A549 (cell line): ENCODE measurements around the gene TRNT1. TPM values are rescaled to one million over a fixed set of nuclear protein-coding genes. Genes with fewer than 3 reads are reported as not detected.

Source experiments
- ATAC-seq, 2 experiments: fragments of 200-7000 bp in 1 of 2; fragments of >200 bp in 1 of 2; cut with Nextera tagmentation in 1 of 2; cut with Tn5 transposase in 1 of 2; 3 replicates each; pipeline versions ENCODE4 v1.8.0 to v1.9.1; 2018 to 2020; ENCODE audit warnings: mild to moderate bottlenecking in 1 of 2, moderate library complexity in 1 of 2
- CTCF ChIA-PET: fragments of 300-600 bp; sonication (Branson Sonifier 250); formaldehyde crosslinking; extraction: SDS; loops from one replicate; lab custom pipeline; 2021; ENCODE audit warnings: antibody characterized with exemption, inconsistent platforms; lab: Yijun Ruan, JAX
- POLR2A ChIA-PET: fragments of 350-600 bp; formaldehyde crosslinking; extraction: SDS; loops from one replicate; lab custom pipeline; 2021; ENCODE audit warnings: antibody characterized with exemption, inconsistent platforms; lab: Yijun Ruan, JAX
- DNase-seq, 2 experiments: peaks; one replicate each; pipeline versions ENCODE4 v3.0.0 to v3.0.0-alpha.2; 2011 to 2016; ENCODE audit warnings: low read depth in 1 of 2, low spot score in 1 of 2
- FAIRE-seq: peaks from 2 replicates; lab custom pipeline; 2011; peaks lifted over from hg19 to GRCh38; lab: Jason Lieb, UNC
- H3K27ac ChIP-seq, 2 experiments: fragments of >200 bp; sonication (Bioruptor Twin); formaldehyde crosslinking; 3 replicates each; pipeline ENCODE4 v1.5.1; 2016 to 2017
- H3K4me1 ChIP-seq: fragments of >200 bp; sonication (Bioruptor Twin); formaldehyde crosslinking; 3 replicates; pipeline ENCODE4 v1.6.1; 2016
- H3K4me2 ChIP-seq: fragments of >200 bp; sonication (Bioruptor Twin); formaldehyde crosslinking; 3 replicates; pipeline ENCODE4 v1.6.1; 2016
- H3K4me3 ChIP-seq: fragments of >200 bp; sonication (Bioruptor Twin); formaldehyde crosslinking; 3 replicates; pipeline ENCODE4 v1.5.1; 2016
- H3K9me3 ChIP-seq: fragments of >200 bp; sonication (Bioruptor Twin); formaldehyde crosslinking; 3 replicates; pipeline ENCODE4 v1.6.1; 2016
- BHLHE40 ChIP-seq: IDR thresholded peaks from 2 replicates; pipeline ENCODE4 v1.6.1; 2012; ENCODE audit warnings: low read depth, low read length, inconsistent platforms
- EP300 ChIP-seq, 2 experiments: fragments of >200 bp; sonication (Bioruptor Twin); formaldehyde crosslinking; IDR thresholded peaks; 2 replicates in 1 of 2; 3 replicates in 1 of 2; pipeline ENCODE4 v1.6.1; 2016 to 2017
- ESRRA ChIP-seq: fragments of 150-350 bp; IDR thresholded peaks from 2 replicates; pipeline ENCODE4 v1.6.1; 2014; ENCODE audit warnings: mild to moderate bottlenecking, low read length, borderline replicate concordance
- FOSL2 ChIP-seq, 2 experiments: fragments of 450-650 bp in 1 of 2; fragments of >200 bp in 1 of 2; sonication (Bioruptor Twin) in 1 of 2; formaldehyde crosslinking; IDR thresholded peaks; 2 replicates each; pipeline versions ENCODE4 v1.5.0 to v1.6.1; 2016 to 2020; ENCODE audit warnings: mild to moderate bottlenecking in 1 of 2, moderate library complexity in 1 of 2
- HDAC2 ChIP-seq: fragments of 200-600 bp; sonication (generic); IDR thresholded peaks from 2 replicates; pipeline ENCODE4 v1.6.1; 2016
- HEYL ChIP-seq: fragments of 250-450 bp; sonication (Bioruptor Pico); IDR thresholded peaks from 2 replicates; pipeline ENCODE4 v1.8.0; 2021; ENCODE audit warnings: mild to moderate bottlenecking, moderate library complexity
- HOXA7 ChIP-seq: fragments of 250-450 bp; sonication (Bioruptor Pico); IDR thresholded peaks from 2 replicates; pipeline ENCODE4 v1.5.0; 2020; ENCODE audit warnings: mild to moderate bottlenecking, moderate library complexity
- JUNB ChIP-seq: fragments of >200 bp; sonication (Bioruptor Twin); formaldehyde crosslinking; IDR thresholded peaks from 2 replicates; pipeline ENCODE4 v1.6.1; 2016
- KDM5A ChIP-seq: fragments of 200-600 bp; sonication (generic); IDR thresholded peaks from 2 replicates; pipeline ENCODE4 v1.6.1; 2016; ENCODE audit warnings: antibody characterized with exemption, mild to moderate bottlenecking
- MYC ChIP-seq: IDR thresholded peaks from 2 replicates; pipeline ENCODE4 v1.6.1; 2012; ENCODE audit warnings: mild to moderate bottlenecking, inconsistent platforms, low read length, improper control_type of control experiment, borderline replicate concordance
- NFE2L2 ChIP-seq: fragments of 150-350 bp; conservative IDR thresholded peaks from 2 replicates; pipeline ENCODE4 v1.6.1; 2014; ENCODE audit warnings: low read length
- POLR2A ChIP-seq: IDR thresholded peaks from 2 replicates; pipeline ENCODE4 v1.6.1; 2012; ENCODE audit warnings: mild to moderate bottlenecking, low read length
- RAD21 ChIP-seq, 2 experiments: fragments of >200 bp in 1 of 2; sonication (Bioruptor Twin) in 1 of 2; formaldehyde crosslinking in 1 of 2; IDR thresholded peaks in 1 of 2; conservative IDR thresholded peaks in 1 of 2; 2 replicates in 1 of 2; 3 replicates in 1 of 2; pipeline ENCODE4 v1.6.1; 2012 to 2018; ENCODE audit warnings: inconsistent platforms in 1 of 2
- RARB ChIP-seq: fragments of 250-450 bp; sonication (Bioruptor Pico); IDR thresholded peaks from 2 replicates; pipeline ENCODE4 v1.8.0; 2021; ENCODE audit warnings: mild to moderate bottlenecking, moderate library complexity
- RFX5 ChIP-seq: fragments of 450-650 bp; IDR thresholded peaks from 2 replicates; pipeline ENCODE4 v1.7.1; 2014; ENCODE audit warnings: antibody characterized with exemption, mild to moderate bottlenecking, moderate library complexity
- RNF2 ChIP-seq: fragments of 200-600 bp; sonication (generic); IDR thresholded peaks from 2 replicates; pipeline ENCODE4 v1.6.1; 2016; ENCODE audit warnings: low read depth, mild to moderate bottlenecking, antibody characterized with exemption, moderate library complexity, borderline replicate concordance
- SMC3 ChIP-seq: fragments of >200 bp; sonication (Bioruptor Twin); formaldehyde crosslinking; IDR thresholded peaks from 3 replicates; pipeline ENCODE4 v1.6.1; 2018; ENCODE audit warnings: inconsistent platforms
- TFCP2L1 ChIP-seq: fragments of 250-450 bp; sonication (Bioruptor Pico); IDR thresholded peaks from 2 replicates; pipeline ENCODE4 v1.5.0; 2021; ENCODE audit warnings: mild to moderate bottlenecking
- ZSCAN20 ChIP-seq: fragments of 250-450 bp; sonication (Bioruptor Pico); IDR thresholded peaks from 2 replicates; pipeline ENCODE4 v1.8.0; 2022; ENCODE audit warnings: mild to moderate bottlenecking, moderate library complexity
- WGBS: methylation state at CpG from one replicate; pipeline ENCODE4 v1.1.6; 2017; ENCODE audit errors: missing lambda C conversion rate; 5-methylcytosine and 5-hydroxymethylcytosine counted together
- polyA plus RNA-seq, 4 experiments: library from polyadenylated mRNA; depleted of rRNA in 3 of 4; stranded (reverse); fragments of >200 nt; fragmentation: RNase III in 1 of 4; extraction: RNeasy Plus Mini Kit Qiagen cat#74134 plus additional on column Dnase treatment in 1 of 4; gene quantifications; 2 replicates in 3 of 4; 3 replicates in 1 of 4; pipeline ENCODE4 v1.2.3, GENCODE V29; 2011 to 2017
- TF ChIP-seq, protein P1 (sequence below): fragments of 250-450 bp; sonication (Bioruptor Pico); IDR thresholded peaks from 2 replicates; pipeline ENCODE4 v1.5.0; 2020; ENCODE audit warnings: low read depth, mild to moderate bottlenecking, moderate library complexity
- TF ChIP-seq, protein P2 (sequence below): fragments of 250-450 bp; sonication (Bioruptor Pico); IDR thresholded peaks from 2 replicates; pipeline ENCODE4 v1.5.0; 2021; ENCODE audit warnings: mild to moderate bottlenecking, moderate library complexity, borderline replicate concordance
- TF ChIP-seq, protein P3 (sequence below): IDR thresholded peaks from 2 replicates; pipeline ENCODE4 v1.6.1; 2012
- TF ChIP-seq, protein P4 (sequence below): IDR thresholded peaks from 2 replicates; pipeline ENCODE4 v1.6.1; 2012; ENCODE audit warnings: low read depth, borderline replicate concordance
- TF ChIP-seq, protein P5 (sequence below): fragments of 450-650 bp; IDR thresholded peaks from 2 replicates; pipeline ENCODE4 v1.6.1; 2014; ENCODE audit warnings: antibody characterized with exemption

The TRNT1 gene
- polyA plus RNA-seq, 2 of the 4 experiments (the other 2 are of a cell fraction): 25.7 to 32.0 TPM

DNA sequence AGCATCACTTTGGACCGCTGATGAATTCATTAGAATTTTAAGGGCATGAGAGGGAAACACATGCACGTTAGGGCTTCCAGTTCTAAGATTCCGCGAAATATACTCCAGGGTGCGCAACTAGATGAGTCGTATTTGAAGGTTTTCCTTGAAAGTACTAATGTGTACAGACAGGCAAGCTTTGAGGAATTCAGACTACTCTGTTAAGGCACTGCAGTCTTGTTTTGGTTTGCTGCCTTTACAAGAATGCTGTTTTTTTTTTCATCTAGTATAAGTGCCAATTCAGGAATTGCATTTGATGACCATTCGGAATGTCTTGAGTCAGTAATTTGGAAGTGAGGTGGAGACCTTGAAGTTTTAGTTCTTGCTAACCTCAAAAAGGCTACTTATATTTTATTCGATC is 19.1 kb downstream of the TRNT1 start:
- POLR2A ChIA-PET: no interaction called here
- H3K4me1 ChIP-seq: peaks cover 9% of the 10 kb centered on the region; the same call in 2 of the 3 replicates
- 96% methylated on average over 8 of the region's 8 CpGs for WGBS
- no peak for FAIRE-seq
- CTCF ChIA-PET: interaction anchor here (1.6 kb wide), 1 partner anchor 13 kb away, joined by 5 read pairs; no protein-coding TSS in a partner anchor
- no peak overlapping the region for H3K27ac ChIP-seq
- TF ChIP-seq JUNB (no peak), NFE2L2 (no peak), BHLHE40 (no peak), EP300 (IDR thresholded peaks at IDR 0.05) (no peak), HDAC2 (no peak)
- TF ChIP-seq, protein P1, sequence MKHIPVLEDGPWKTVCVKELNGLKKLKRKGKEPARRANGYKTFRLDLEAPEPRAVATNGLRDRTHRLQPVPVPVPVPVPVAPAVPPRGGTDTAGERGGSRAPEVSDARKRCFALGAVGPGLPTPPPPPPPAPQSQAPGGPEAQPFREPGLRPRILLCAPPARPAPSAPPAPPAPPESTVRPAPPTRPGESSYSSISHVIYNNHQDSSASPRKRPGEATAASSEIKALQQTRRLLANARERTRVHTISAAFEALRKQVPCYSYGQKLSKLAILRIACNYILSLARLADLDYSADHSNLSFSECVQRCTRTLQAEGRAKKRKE (CRISPR knock-in tag): no peak
- H3K4me3 ChIP-seq: no peak overlapping the region
- no peak overlapping the region for H3K4me2 ChIP-seq
- ATAC-seq: no peak
- DNase-seq: no peak
- H3K9me3 ChIP-seq: no peaks in the 10 kb centered on the region

DNA sequence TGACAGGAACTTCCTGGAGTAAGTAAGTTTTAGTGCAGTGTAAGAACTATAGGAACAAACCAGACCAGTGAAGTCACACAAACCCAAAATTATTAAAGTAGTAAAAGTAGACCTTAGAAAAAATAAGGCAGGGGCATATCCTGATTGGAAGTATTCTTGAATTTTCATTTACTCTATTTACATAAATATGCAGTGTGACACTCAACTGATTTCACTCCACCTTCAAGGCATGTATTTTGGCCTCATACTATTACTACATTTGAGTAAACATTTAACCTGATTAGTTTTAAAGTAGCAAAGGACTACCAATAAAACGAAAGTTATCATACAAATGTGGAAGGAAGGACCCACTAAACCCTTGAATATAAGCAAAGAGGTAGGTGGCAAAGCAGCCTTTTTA is 22.8 kb downstream of the TRNT1 start:
- Histone ChIP-seq H3K27ac (no peak overlapping the region), H3K4me3 (no peak overlapping the region), H3K4me2 (no peak overlapping the region), H3K4me1 (peaks cover 9% of the 10 kb centered on the region; the same call in 2 of the 3 replicates), H3K9me3 (no peaks in the 10 kb centered on the region)
- WGBS: 93% methylated on average over 1 of the region's 1 CpG
- TF ChIP-seq FOSL2 (IDR thresholded peaks at IDR 0.05) (no peak), FOSL2 (CRISPR knock-in tag; IDR thresholded peaks at IDR 0.05) (no peak), RFX5 (no peak), POLR2A (no peak), HOXA7 (CRISPR knock-in tag) (no peak), TFCP2L1 (CRISPR knock-in tag) (no peak), HEYL (CRISPR knock-in tag) (no peak), RARB (CRISPR knock-in tag) (no peak), KDM5A (no peak), ESRRA (no peak), RAD21 (conservative IDR thresholded peaks at IDR 0.05 in 1 of 2, IDR thresholded peaks at IDR 0.05 in 1 of 2) (no peak), BHLHE40 (no peak), RNF2 (no peak), ZSCAN20 (CRISPR knock-in tag) (no peak), SMC3 (no peak), MYC (no peak)
- TF ChIP-seq, protein P2, sequence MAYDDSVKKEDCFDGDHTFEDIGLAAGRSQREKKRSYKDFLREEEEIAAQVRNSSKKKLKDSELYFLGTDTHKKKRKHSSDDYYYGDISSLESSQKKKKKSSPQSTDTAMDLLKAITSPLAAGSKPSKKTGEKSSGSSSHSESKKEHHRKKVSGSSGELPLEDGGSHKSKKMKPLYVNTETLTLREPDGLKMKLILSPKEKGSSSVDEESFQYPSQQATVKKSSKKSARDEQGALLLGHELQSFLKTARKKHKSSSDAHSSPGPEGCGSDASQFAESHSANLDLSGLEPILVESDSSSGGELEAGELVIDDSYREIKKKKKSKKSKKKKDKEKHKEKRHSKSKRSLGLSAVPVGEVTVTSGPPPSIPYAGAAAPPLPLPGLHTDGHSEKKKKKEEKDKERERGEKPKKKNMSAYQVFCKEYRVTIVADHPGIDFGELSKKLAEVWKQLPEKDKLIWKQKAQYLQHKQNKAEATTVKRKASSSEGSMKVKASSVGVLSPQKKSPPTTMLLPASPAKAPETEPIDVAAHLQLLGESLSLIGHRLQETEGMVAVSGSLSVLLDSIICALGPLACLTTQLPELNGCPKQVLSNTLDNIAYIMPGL (CRISPR knock-in tag): no peak
- TF ChIP-seq, protein P3, sequence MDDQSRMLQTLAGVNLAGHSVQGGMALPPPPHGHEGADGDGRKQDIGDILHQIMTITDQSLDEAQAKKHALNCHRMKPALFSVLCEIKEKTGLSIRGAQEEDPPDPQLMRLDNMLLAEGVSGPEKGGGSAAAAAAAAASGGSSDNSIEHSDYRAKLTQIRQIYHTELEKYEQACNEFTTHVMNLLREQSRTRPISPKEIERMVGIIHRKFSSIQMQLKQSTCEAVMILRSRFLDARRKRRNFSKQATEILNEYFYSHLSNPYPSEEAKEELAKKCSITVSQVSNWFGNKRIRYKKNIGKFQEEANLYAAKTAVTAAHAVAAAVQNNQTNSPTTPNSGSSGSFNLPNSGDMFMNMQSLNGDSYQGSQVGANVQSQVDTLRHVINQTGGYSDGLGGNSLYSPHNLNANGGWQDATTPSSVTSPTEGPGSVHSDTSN: no peak
- TF ChIP-seq, protein P4, sequence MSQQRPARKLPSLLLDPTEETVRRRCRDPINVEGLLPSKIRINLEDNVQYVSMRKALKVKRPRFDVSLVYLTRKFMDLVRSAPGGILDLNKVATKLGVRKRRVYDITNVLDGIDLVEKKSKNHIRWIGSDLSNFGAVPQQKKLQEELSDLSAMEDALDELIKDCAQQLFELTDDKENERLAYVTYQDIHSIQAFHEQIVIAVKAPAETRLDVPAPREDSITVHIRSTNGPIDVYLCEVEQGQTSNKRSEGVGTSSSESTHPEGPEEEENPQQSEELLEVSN: no peak
- TF ChIP-seq, protein P5, sequence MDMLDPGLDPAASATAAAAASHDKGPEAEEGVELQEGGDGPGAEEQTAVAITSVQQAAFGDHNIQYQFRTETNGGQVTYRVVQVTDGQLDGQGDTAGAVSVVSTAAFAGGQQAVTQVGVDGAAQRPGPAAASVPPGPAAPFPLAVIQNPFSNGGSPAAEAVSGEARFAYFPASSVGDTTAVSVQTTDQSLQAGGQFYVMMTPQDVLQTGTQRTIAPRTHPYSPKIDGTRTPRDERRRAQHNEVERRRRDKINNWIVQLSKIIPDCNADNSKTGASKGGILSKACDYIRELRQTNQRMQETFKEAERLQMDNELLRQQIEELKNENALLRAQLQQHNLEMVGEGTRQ: no peak
- FAIRE-seq (no peak), DNase-seq (no peak), ATAC-seq (no peak)
- POLR2A ChIA-PET: no interaction called here
- CTCF ChIA-PET: interaction anchor here (0.9 kb wide), 1 partner anchor 29 kb away, joined by 4 read pairs; no protein-coding TSS in a partner anchor
